SK-N-DZ (cell line): Measurements from ENCODE around the gene SNX20.

Experiments
- DNase-seq: peaks from one replicate; pipeline ENCODE4 v3.0.0-alpha.2; 2015; ENCODE audit warnings: low spot score

Gene SNX20

DNA sequence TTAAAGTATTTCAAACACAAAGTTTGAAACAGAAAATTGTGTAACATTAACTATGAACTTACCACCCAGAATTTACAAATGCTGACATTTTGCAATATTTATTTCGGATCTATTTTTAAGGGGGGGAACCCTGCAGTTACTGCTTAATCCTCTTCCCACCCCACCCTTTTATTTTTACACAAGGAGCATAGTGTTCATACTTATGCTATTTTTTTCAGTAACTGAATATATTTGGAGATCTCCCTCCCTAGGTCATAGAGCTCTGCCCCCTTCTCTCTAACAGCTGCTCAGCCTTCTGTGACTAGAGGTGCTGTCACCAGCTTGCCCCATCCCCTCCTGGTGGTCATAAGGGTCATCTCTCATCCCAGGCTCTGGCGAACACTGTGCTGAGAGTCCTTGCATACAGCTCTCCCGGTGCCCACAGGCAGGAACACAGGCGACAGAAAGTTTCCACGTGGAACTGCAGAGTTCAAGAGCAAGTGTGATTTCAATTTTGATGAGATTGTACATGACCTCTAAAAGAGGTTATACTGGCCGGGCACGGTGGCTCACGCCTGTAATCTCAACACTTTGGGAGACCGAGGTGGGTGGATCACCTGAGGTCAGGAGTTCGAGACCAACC lies 44.2 kb downstream of the SNX20 start:
- DNase-seq, result no peak

DNA sequence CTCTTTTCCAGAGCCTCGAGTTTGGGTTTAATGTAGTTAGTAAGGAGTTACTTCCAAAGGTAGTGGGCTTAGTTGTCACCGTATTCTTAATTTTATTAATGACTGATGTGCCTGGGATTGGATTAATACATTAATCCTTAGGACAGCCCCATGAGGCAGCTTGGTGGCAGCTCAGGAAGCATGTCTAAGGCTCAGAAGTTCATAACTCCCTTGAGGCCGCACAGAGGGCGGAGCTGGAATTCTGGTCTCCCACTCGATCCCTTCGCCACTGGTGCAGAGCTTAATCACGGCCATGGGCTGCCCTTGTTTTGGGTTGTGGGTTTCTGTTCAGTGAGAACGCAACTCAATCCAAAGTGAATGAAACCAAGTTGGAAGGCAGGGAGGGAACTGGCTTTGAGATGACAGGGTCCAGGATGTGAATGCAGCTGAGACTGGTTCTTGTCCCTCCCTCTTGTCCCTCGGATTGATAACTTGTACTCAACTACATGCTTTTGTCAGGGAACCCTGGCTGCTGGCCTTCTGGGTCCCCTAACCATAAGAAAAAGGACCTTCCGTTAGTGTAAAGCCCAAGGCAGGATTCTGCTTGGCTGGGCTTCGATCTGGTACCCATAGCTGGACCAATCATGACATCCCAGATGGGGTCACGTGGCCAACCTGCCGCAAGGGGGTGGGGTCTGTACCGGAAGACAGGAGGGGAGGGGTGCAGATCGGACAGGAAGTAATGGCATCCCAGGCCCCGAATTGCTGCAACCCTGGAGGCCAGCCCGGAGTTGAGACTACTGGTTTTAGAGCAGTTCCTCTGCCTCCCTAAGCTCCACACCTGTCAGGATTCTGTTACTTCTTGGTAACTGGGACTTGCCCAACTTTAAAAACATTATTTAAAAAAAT lies 45.4 kb downstream of the SNX20 start:
- no peak for DNase-seq

DNA sequence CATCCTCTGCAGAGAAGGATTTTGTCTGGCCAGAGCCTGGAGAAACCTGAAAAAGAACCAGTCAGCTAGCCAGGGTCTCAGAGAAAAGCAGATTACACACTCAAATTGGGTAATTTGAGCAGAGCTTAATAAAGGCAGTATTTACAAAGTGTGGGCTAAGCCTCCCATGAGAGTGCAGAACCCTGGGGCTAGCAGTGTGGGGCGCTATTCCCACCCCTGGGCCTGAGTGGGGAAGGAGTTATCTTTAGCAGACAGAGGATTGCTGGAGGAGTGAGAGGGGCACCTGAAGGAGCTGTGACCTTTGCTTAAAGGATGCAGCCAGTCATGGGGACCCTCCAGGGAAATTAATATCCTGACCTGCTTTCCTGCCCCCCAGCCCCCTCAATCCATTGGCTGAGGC lies 46.2 kb downstream of the SNX20 start:
- no peak for DNase-seq

DNA sequence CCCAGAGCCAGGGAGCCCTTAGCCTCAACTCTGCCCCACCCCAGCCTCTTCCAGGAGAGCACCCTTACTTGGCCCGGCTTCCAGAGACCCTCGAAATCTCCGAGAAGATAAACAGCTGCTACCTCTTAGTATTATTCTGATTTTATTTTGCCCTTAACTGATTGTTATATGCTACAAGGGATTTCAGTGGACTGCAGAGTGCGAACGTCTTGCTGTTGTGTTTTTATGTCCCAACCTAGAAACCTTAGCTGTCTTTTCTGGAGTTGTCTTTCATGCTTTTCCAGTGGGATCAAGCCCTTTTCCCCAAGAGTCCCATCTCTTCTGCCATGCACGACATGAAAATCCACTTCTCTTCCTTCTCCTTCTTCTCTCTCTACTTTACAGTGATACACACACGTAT lies 47.0 kb downstream of the SNX20 start:
- DNase-seq, result no peak

DNA sequence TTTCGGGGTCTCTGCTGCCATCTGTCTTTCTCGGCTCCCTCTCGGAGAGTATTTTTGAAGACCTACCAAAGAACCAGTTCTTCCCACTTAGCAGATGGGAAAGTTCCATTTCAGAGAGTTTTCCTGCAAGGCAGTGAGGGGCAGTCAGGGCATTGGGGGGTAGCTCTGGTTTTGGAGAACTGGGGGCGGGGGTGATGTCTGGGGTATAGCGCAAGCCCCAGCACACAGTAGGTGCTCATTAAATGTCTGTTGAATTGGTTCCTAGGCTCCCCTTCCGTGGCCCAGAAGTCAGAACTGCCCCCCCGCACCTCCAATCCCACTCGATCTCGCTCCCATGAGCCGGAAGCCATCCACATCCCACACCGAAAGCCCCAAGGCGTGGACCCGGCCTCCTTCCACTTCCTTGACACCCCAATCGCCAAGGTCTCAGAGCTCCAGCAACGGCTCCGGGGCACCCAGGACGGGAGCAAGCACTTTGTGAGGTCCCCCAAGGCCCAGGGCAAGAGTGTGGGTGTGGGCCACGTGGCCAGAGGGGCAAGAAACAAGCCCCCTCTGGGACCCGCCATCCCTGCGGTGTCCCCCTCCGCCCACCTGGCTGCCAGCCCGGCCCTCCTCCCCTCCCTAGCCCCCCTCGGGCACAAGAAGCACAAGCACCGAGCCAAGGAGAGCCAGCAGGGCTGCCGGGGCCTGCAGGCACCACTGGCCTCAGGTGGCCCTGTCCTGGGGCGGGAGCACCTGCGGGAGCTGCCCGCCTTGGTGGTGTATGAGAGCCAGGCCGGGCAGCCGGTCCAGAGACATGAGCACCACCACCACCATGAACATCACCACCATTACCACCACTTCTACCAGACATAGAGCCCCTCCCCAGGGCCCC lies 47.9 kb downstream of the SNX20 start:
- DNase-seq, result no peak

DNA sequence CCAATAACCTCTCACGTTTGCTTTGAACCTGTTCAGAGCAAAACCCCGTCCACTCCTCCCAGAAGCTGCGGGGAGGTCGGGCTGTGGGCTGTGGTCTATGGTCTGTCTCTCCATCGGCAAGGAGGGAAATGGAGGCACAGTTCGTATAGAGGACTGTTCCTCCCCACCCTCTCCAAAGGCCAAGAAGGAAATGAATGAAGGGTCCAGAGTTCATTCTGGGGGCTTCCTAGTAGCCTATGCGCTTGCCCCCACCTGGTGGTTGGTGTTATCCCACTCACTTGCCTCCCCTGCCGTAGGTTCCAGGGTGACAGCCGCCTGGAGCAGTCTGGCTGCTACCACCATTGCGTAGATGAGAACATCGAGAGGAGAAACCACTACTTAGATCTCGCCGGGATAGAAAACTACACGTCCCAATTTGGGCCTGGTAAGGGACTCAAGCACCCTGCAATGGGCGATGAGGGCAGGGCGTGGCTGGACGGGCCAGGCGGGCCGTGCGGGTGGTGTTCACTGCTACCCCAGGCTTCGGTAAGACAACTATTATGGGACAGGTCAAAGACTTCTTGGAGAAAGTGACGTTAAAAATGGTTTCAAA lies 49.0 kb downstream of the SNX20 start:
- DNase-seq, result no peak

DNA sequence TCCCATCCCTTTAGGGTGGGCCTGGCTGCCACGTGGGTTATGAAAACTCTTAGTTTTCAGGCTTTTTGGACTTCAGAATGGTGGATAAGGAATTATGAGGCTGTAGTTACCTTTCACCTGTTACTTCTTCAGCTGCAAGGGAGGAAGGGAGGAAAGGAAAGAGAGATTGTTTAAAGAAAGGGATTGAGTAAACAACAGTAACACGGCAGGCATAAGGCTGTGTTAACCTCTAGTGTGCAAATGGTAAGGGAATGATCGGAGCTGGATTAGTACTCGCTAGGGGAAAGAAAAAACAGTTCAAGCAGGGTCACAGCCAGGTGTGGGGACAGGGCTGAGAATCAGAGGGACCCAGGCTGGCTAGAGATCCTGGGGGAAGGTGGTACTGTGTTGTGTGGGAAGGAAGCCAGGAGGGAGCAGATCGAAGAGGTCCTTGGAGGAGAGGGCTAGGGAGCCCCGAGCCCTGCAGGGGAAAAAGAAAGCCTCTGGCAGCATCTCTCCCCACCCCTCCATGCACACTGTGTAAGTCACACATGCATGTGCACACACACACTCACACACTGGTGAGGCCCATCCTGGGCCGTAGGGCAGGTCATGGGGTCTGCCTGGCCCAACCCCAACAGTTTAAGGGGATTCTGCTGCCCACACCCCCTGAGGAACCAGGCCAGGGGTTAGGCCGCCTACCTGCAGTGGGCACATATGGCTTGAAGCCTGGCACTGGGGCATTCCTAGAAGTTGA lies 49.7 kb downstream of the SNX20 start:
- no peak for DNase-seq

DNA sequence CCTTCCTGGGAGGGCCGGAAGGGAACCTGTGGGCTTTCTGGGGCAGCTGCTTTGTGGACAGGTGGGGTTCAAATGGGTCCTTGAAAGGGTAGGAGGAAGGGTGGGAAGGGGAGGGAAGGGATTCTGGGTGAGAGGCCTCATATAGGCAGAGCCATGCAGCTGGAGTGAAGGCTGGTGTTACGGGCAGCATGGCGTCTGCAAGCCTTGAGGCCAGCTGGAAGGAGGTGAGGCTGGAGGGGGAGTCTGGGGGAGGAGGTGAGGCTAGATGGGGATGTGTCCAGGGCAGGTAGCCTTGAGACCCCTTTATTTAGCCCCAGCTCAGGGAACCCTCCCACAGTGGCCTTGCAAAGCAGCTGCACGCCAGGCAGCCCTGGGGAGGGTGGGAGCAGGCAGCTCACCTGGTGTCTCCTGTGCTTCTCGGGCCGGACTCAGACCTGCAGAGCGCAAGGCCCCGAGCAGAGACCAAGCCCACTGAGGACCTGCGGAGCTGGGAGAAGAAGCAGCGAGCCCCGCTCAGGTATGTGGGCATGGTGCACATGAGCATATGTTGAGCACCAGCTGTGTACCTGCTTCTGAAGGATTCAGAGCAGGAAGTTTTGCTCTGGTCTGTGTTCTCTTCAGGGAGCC lies 50.6 kb downstream of the SNX20 start:
- no peak for DNase-seq

DNA sequence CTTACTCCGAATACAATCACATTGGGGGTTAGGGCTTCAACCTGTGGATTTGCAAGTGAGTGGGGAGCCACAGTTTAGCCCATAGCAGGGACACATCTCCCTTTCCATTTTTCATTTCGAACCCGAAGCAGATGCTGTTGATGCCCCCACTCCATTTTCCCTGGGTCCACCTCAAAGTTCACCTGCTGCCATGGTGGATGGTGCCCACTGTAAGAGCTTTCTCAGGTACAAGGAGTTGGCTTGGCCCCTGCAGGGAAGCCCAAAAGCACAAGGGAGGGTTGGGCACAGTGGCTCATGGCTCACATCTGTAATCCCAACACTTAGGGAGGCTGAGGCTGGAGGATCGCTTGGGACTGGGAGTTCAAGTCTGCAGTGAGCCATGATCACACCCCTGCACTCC lies 51.8 kb downstream of the SNX20 start:
- no peak for DNase-seq

DNA sequence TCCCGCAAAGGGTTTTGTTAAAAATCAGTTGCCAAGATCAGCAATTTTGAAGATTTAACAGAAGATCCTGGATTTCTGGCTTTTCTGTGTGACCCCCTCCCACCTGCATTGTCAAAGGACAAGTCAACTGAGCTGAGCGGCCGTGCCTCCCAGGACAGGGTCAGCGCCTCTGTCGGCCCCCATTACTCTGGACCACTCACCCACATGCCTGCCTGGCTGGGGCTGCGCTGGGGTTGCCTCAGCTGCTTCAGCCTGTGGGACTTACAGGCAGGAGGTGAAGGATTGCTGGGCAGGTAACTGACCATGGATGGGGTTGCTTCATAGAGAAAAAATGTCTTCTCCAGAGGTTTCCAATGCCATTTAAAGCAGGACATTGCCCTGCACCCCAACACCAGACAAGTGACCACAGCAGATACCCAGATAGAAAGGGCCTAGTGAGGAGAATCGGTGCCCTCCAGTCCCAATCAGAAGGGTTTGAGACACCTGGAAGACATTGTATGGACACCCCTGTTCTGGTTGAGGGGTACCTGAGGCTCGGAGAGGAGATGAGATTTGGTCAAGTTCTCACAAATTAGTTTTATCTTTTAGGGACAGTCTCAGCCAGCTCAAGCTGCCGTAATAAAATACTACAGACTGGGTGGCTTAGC lies 52.8 kb downstream of the SNX20 start:
- no peak for DNase-seq

DNA sequence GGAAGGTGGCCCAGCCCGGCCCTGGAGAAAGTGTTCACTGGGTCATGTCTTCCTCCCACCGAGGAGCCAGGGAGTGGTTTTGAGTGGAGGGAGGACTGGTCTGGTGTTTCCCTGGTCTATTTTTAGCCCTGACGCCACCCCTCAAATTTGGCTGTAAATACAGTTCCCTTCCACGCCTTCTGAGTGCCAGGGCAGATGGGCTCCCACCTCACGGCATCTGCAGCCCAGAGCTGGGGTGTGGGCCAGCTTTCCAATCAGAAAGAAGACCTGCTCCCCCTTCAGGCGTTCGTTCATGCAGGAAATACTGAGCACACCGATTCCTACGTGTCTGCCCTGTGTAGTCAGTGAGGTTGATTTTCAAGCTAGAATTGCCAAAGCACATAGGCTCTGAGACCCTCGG lies 53.7 kb downstream of the SNX20 start:
- DNase-seq, result no peak

DNA sequence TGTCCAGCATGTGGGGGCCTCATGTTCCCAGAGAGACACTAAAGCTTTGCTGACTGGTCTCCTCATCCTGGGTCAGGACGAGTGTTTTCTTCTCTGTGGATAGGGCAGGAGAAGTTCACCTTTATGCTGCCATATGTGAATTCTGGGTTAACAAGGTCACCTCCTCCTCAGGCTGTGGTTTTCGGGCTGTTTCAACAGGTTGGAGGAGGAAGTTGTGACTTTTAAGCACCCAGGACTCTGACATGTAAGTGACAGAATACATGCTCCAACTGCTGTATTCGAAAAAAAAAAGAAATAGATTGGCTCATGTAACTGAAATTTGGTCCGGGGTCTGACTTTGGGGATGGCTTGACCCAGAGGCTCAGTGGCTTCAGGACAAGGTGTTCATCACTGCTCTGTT lies 54.2 kb downstream of the SNX20 start:
- no peak for DNase-seq

DNA sequence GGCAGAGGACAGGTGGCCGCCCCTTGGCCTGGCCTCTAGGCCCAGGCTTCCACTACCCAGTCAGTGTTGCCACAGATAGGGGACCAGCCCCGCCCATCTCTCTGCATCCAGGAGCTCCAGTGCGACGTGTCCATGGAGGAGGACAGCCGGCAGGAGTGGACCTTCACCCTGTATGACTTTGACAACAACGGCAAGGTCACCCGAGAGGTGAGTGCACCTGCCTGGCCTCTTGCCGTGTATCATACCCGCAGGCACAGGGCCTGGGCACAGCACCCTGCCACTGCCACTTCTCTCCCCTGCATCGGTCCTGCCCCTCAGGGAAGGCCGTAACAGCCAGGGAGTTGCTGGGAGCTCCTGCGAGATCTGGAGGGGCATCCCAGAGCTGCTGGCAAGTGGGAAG lies 55.7 kb downstream of the SNX20 start:
- DNase-seq, result no peak

DNA sequence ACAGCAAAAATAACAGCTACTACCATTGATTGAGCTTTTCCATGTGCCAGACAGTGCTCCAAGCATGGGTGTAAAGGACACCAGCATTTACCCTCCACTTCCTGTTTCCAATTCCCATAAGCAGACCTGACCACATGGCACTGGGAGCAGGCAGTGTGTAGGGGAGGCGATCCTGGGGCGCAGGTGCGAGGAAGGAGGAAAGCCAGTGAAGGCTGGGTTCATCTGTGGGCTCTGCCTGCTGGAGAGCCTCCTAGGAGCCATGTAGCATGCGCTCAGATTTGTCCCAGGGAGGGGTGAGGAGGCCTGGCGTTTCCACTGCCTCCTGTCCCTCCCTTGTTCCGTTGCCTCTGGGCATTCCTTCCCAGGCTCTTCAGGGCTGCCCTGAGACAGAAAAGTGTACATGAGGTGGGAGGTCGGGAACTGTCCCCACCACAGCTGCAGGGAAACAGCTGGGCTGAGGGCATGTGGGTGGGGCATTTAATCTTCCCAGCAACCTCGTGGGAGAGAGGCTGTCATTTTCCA lies 56.6 kb downstream of the SNX20 start:
- no peak for DNase-seq

DNA sequence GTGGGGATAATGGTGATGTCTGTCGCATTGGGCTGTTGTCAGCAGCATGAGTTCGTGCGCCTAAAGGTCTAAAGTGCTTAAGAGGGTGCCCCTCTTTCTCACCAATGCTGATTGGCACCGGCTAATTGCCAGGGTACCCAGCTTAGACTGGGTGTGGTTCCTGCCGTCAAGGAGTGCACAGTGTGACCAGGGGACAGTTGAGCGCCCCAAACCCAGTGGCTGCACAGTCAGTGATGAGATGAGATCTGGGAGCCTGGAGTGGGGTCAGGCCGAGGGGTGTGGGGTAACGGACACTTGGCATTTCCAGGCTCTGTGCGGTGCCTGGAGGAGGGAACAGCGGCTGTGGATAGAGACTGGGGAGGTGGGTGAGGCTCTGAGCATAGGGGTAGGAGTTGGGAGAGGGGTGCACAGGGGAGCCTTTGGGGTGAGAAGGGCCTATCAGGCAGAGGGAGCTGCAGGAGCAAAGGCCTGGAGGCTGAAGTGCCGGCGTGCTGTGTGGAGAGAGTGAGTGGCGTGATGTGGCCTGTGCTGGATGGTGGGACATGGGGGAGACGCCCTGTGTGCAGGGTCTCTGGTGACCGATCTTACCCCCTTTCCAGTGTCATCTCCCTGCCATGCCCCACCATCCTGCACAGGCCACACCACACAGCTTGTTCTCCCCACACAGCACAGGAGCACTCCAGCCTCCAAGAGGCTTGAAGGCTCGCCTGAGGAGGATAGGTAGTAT lies 58.3 kb downstream of the SNX20 start:
- no peak for DNase-seq

DNA sequence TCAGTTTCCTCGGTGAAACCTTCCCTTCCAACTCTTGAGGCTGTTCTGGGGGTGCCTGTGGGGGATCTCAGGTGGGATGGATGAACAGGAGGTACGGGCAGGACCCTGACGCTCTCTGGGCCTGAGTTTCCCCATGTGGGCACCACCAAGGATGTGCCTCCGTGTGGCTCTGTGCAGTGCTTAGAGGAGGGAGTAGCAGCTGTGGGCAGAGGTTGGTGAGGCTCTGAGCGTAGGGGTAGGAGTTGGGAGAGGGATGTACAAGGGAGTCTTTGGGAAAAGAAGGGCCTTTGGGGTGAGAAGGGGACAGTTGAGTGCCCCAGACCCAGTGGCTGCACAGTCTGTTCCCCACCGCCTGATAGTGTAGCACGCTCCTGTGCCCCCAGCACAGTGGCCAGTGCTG lies 59.1 kb downstream of the SNX20 start:
- DNase-seq, result no peak
